ENCODE data around the gene ZNF267.

GRCh38 chr16:31868164-31868563 is 5.4 kb upstream of the ZNF267 start:
- TF ChIP-seq CTCF (IDR thresholded peaks at IDR 0.05; ENCODE audit: insufficient read depth, low read length) (no peak), POLR2AphosphoS5 (IDR thresholded peaks at IDR 0.05; ENCODE audit: low read depth) (no peak), SPI1 (IDR thresholded peaks at IDR 0.05; ENCODE audit: borderline replicate concordance, low read depth) (no peak), REST (IDR thresholded peaks at IDR 0.05; ENCODE audit: insufficient replicate concordance, low read depth) (no peak), GABPA (IDR thresholded peaks at IDR 0.05; ENCODE audit: low read depth) (no peak)
